Activated CD4-positive, alpha-beta T cell treated with anti-CD3 and anti-CD28 coated beads for 4 hours (primary cell): ENCODE measurements around the gene NUP54.

Experiments
- DNase-seq, 2 donors: peaks; one replicate each; pipeline ENCODE4 v3.0.0-alpha.2; 2020

NUP54 gene

GRCh38 chr4:76144546-76144945, 3.7 kb downstream of the NUP54 start:
- DNase-seq = no peak

DNA sequence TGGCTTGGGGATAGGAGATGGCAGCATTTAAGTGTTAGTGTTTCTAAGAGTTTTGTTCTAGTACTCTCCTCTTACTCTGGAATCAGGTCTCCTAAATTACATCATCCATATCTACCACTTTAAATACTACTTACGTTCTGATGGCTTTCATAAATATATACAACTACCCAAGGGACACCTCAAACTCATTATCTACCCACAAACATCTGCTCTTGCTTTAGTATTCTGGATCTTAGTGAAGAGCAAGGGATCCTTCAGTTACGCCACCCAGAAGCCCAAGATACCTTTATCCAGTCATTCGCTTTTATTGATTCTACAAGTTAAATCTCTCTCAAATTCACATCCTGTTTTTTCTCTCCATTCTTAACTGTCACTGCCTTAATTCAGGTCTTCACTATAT, 7.0 kb downstream of the NUP54 start:
- DNase-seq = no peak

DNA sequence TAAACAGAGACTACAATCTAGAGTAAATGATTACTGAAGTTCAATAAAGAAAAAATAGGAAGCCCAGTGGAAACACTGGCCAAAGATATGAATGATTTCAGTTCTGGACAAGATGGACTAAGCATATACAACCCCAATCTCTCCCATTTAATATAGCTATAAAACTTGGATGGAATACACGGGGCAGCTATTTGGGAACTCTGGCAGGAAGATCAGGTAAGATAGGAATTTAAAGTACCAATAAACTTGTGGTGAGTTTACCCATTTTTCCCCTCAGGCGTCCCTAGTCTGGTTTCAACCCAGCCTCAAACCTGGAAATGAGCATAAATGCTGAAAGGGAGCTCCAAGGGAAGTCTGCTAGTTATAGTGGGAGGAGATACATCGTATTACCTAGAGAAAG, 20.4 kb downstream of the NUP54 start:
- no peak for DNase-seq

DNA sequence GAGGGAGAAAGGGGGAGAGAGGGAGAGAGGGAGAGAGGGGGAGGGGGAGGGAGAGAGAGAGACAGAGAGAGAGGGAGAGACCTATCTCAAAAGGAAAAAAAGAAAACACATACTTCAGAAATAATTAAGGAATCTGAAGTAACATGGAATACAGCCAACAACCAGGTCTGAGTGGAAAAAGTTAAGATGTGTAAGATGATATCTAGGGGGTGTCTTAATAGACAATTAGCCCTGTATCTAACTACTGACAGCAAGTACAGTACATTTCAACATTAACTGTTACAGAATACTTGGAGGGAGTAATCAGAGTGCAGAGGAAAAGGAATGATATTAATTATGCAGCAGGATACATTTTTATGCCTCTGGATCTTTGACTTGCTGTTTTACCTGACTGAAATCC, 22.4 kb downstream of the NUP54 start:
- no peak for DNase-seq

DNA sequence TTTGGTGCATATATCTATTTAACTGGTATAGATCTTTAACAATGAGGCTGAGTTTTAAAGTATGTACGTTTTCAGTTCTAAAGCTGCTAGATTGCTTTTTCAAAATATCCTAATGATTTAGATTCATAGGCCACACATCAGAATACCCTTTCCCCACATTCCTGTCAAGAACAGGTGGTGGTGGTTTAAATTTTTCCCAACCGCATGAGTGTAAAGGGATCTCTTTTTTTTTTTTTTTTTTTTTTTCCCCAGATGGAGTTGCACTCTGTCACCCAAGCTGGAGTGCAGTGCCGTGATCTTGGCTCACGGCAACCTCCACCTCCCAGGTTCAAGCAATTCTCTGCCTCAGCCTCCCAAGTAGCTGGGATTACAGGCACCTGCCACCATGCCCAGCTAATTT, 28.0 kb downstream of the NUP54 start:
- no peak for DNase-seq

- DNase-seq = no peak
Observed at GRCh38 chr4:76117536-76117935, 30.7 kb downstream of the NUP54 start.

- DNase-seq = no peak
Observed at GRCh38 chr4:76116821-76117220, 31.4 kb downstream of the NUP54 start.

DNA sequence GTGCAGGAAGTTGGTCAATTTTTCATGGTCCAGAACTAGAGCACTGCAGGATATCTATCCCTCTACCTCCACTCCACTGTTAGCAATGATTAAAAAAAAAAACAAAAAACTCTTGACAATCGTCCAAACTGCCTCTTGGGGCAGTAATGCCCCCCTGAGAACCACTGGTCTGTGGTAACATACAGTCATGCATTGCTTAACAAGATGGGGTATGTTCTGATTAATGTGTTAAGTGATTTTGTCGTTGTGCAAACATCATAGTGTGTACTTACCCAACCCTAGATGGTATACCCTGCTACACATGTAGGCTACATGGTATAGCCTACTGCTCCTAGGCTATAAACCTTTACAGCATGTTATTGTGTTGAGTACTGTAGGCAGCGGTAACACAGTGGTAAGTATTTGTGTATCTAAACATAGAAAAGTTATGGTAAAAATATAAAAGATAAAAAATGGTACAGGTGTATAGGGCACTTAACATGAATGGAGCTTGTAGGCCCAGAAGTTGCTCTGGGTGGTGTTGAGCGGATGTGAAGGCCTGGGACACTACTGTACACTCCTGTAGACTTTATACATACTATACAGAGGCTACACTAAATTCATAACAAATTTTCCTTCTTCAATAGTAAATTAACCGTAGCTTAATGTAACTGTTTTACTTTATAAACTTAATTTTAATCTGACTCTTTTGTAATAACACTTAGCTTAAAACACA, 39.6 kb downstream of the NUP54 start:
- DNase-seq = no peak

- DNase-seq = no peak
Observed at GRCh38 chr4:76106442-76106841, 41.8 kb downstream of the NUP54 start.

GRCh38 chr4:76105652-76106051, 42.5 kb downstream of the NUP54 start:
- DNase-seq = no peak

DNA sequence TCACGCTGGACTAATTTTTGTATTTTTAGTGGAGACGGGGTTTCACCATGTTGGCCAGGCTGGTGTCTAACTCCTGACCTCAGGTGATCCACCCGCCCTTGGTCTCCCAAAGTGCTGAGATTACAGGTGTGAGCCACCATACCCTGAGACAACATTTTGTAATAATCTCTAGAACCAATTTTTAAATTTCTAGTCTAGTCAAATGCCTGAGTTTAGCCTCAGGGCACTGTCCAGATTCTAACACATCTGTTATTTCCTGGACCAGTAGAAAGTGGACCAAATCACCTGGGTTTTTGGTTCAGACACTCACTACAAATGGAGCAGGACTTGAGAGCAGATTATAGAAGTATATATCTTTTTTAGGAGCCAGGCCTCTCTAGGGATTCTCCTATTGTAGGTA, 52.1 kb downstream of the NUP54 start:
- DNase-seq = no peak

DNA sequence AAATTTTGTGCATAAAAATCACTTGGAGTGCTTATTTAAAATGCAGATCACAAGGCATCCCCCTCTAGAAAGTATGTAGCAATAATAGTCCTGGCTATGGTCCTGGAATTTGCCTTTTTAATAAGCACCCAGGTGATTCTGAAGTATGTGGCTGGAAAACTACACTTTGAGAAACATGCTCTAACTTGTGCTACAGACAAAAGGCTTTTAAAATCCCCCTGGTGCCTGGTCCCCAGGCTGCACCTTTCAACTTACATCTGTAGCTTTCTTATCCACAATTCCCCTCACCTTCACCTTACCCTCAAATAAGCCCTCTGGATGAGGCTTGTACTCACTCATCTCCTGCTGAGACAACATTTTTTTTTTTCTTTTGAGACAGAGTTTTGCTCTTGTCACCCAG, 52.6 kb downstream of the NUP54 start:
- DNase-seq = no peak

GRCh38 chr4:76091052-76091451, 57.1 kb downstream of the NUP54 start:
- no peak for DNase-seq

DNA sequence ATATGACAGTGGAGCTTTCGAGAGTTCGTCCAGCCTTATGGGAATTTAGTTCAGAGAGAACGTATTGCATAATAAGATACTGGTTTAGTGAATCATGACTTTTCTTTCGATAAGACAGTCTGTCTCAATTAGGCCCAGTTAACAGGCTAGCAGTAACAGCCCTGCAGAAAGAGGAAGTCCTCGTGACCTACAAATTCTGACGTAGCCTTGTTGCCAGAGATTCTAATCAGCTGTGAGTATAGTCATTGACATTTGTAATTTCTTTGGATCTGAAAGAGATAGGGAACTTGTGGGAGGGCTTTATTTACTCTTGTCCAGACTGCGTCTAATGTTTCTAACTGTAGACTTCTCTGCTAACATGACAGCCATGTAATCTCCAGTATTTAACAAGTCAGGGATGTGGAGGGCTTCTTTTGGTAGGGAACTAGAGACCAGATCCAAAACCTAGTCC, 57.9 kb downstream of the NUP54 start:
- no peak for DNase-seq

DNA sequence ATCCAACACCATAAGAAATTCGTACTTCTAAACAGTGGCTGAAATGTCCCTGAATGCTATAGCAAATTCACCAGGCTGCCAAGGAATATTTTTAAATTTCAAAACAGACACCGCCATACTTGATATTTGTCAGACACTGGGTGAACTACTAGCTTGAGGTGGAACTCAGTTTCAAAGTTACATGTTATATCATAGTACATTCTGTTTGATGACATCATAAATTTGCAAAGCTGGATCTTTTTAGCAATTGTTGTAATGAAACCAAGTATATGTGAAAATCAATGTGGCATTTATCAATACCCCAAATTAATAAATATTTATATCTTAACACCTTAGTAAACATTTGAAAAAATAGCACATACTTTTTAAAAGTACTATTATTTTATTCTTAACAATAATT, 59.5 kb downstream of the NUP54 start:
- no peak for DNase-seq

- DNase-seq = no peak
Observed at GRCh38 chr4:76087007-76087769, 61.0 kb downstream of the NUP54 start.

- no peak for DNase-seq
Observed at GRCh38 chr4:76084542-76084941, 63.7 kb downstream of the NUP54 start.

DNA sequence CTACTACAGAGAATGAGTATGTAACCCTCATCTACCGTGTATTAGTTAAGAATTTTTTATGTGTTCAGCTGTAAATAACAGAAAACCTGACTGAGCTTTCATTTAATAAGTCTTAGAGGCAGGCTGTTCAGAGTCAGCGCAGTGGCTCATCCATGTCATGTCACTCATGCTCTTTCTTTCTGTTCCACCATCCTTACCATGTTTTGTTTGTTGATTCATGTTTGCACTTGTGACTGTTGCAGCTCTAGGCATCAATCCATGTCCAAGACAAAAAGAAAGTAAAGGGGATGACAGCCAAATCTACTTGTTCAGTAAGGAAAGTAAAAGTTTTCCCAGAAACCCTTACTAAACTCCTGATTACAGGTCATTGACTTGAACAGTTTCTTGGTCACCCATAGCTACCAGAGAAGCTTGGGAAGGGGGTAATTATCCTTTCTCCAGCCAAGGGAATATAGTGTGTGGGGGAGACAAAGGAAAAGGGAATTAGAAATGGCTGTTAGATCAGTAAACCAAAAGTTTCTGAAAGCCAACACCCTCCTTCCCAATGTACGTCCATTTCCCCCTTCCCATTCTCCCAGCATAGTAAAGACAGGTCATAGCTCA, 64.7 kb downstream of the NUP54 start:
- DNase-seq = no peak

DNA sequence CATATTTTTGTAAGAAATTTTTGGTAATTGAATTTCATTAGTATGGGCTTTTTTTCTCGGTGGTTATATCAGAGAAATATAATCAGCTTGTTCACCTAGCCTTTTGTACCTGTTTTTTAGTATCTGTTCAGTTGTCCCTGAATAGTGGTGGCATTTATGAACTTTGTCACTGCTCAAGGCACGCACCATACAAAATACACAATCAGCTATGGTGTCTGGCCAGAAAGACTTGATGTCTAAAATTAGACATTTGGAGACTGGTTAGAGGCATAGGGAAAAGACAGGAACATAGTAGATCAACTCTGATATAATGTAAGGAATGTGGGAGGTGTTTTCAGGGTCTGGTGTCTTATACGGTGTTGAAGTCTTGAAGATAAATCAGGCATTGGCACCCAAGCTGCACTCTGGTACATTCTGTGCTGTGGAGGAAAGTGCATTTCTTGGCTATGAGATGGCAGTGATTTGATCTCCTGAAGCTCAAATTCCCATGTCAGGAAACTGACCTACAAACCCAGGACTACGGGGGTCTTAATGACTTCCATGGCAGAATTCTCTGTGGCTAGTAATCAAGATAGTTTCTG, 70.1 kb downstream of the NUP54 start:
- DNase-seq = no peak

DNA sequence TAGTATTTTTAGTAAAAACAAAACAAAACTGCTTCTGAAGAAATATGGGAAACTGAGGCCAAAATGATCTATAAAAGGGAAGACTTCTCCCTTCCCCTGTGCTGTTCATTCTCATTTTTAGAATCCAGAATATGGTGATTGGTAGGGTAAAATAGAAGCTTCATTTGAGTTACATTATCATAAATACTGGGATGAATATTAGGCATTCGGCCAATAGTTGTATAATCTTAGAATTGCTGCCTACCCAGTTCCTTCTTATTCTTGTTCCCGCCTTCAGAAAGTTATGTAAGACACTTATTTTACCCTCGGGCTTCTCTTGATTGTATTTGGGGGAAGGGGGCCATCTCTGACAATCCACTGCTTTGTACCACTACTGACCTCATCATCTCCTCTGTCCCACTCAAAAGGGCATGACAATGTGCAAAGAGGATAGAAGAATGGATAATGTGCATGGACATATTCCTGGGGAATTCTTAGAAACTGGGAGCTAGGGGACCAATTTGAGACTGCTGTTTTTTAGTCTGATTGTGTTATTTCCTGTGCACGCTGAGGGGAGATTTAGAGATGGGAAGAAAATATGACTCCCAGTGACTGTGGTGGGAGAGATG, 73.1 kb downstream of the NUP54 start:
- no peak for DNase-seq

GRCh38 chr4:76074468-76074867, 73.7 kb downstream of the NUP54 start, which contains the start of gene ART3:
TSS of gene ART3 (plus strand) at chr4:76074709. CDS start at chr4:76075890, 1,181 bp downstream.
- DNase-seq = no peak

- no peak for DNase-seq
Observed at GRCh38 chr4:76072760-76073159, 75.4 kb downstream of the NUP54 start.

- peak; percentile 67 to 76 for DNase-seq
Observed at GRCh38 chr4:76067652-76068286, 80.4 kb downstream of the NUP54 start.
